GM18526 (cell line): ENCODE measurements around the gene NIPBL.

Experiments used
- POLR2A ChIP-seq: IDR thresholded peaks from 3 replicates; pipeline ENCODE4 v1.6.1; 2011; ENCODE audit not compliant: insufficient read length; ENCODE audit errors: extremely low read depth

The NIPBL gene

GRCh38 chr5:37086466-37087173 lies 210.1 kb downstream of the NIPBL start:
- no peak for TF ChIP-seq POLR2A

- no peak for TF ChIP-seq POLR2A
Measured at GRCh38 chr5:37088009-37088408, 211.4 kb downstream of the NIPBL start.

GRCh38 chr5:37090123-37090726 lies 213.7 kb downstream of the NIPBL start:
- TF ChIP-seq POLR2A: no peak

- TF ChIP-seq POLR2A: no peak
Measured at GRCh38 chr5:37090781-37091180, 214.2 kb downstream of the NIPBL start.

GRCh38 chr5:37103302-37103701 lies 226.7 kb downstream of the NIPBL start:
- no peak for TF ChIP-seq POLR2A

GRCh38 chr5:37109338-37109737 lies 232.8 kb downstream of the NIPBL start:
- TF ChIP-seq POLR2A: no peak

- TF ChIP-seq POLR2A: no peak
Measured at GRCh38 chr5:37110135-37110534, 233.6 kb downstream of the NIPBL start.

- no peak for TF ChIP-seq POLR2A
Measured at GRCh38 chr5:37111426-37112382, 235.1 kb downstream of the NIPBL start.

- TF ChIP-seq POLR2A: no peak
Measured at GRCh38 chr5:37112383-37112991, 235.9 kb downstream of the NIPBL start.
